Measurements from ENCODE around the gene GLIS2.
A peak's percentile ranks its signal among the peaks of the same experiment; 100 is the strongest.

The GLIS2 gene

DNA sequence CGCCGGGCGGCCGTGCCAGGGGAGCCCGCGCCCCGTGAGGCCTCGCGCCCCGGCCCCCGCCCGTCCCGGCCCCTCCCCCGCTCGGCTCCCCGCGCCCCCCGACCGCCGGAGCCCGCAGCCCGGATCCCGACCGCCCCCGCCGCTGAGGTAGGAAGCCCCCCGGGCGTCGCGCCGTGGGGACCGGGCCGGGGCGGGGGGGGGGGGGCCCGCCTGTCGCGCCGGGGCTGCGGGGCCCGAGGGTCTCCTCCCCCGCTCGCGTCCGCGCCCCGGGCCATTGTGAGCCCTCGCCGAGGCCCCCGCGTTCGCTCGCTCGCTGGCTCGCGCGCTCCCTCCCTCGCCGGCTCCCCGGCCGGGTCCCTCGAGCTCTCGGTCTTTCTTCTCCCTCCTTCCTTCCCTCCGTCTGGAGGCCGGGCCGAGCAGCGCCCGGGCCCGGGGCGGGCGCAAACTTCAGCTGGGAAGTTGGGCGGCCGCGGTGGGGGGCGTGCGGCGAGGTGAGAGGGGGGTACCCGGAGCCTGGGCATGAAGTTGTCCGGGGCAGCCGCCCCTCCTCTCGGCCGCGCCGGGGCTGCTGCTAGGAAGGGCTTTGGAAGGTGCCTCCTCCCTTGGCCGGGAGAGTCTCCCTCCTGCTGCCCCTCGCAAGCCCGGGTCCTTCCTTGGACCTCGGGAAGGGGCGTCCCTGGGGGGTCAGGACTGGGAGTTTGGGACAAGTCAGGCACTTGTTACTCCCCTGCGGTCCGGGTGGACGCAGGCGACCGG, 419 bp downstream of the GLIS2 start (continued):
- TF ChIP-seq, protein P1, sequence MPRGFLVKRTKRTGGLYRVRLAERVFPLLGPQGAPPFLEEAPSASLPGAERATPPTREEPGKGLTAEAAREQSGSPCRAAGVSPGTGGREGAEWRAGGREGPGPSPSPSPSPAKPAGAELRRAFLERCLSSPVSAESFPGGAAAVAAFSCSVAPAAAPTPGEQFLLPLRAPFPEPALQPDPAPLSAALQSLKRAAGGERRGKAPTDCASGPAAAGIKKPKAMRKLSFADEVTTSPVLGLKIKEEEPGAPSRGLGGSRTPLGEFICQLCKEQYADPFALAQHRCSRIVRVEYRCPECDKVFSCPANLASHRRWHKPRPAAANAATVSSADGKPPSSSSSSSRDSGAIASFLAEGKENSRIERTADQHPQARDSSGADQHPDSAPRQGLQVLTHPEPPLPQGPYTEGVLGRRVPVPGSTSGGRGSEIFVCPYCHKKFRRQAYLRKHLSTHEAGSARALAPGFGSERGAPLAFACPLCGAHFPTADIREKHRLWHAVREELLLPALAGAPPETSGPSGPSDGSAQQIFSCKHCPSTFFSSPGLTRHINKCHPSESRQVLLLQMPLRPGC (tag by site-specific recombination; IDR thresholded peaks at IDR 0.05) = no peak
- TF ChIP-seq KLF10 (tag by site-specific recombination; IDR thresholded peaks at IDR 0.05) (no peak), ZNF473 (tag by site-specific recombination; IDR thresholded peaks at IDR 0.05) (no peak), ZNF335 (tag by site-specific recombination; conservative IDR thresholded peaks at IDR 0.05) (peak; percentile 97), ZNF600 (tag by site-specific recombination; IDR thresholded peaks at IDR 0.05) (no peak; the same call in 1 of the 2 replicates), ZNF768 (tag by site-specific recombination; IDR thresholded peaks at IDR 0.05) (no peak), GFI1B (tag by site-specific recombination; IDR thresholded peaks at IDR 0.05) (no peak), GLI2 (tag by site-specific recombination; IDR thresholded peaks at IDR 0.05; ENCODE audit: borderline replicate concordance, low read depth) (no peak), ZNF366 (tag by site-specific recombination; conservative IDR thresholded peaks at IDR 0.05) (peak; percentile 55), ZNF248 (tag by site-specific recombination; IDR thresholded peaks at IDR 0.05) (no peak), ZNF621 (tag by site-specific recombination; IDR thresholded peaks at IDR 0.05) (no peak), ZNF629 (tag by site-specific recombination; IDR thresholded peaks at IDR 0.05) (peak; percentile 27; the same call in 1 of the 2 replicates), ZBTB20 (tag by site-specific recombination; IDR thresholded peaks at IDR 0.05) (peak; percentile 83; the same call in 1 of the 2 replicates), ZNF555 (tag by site-specific recombination; conservative IDR thresholded peaks at IDR 0.05) (no peak)
- TF ChIP-seq, protein P2, sequence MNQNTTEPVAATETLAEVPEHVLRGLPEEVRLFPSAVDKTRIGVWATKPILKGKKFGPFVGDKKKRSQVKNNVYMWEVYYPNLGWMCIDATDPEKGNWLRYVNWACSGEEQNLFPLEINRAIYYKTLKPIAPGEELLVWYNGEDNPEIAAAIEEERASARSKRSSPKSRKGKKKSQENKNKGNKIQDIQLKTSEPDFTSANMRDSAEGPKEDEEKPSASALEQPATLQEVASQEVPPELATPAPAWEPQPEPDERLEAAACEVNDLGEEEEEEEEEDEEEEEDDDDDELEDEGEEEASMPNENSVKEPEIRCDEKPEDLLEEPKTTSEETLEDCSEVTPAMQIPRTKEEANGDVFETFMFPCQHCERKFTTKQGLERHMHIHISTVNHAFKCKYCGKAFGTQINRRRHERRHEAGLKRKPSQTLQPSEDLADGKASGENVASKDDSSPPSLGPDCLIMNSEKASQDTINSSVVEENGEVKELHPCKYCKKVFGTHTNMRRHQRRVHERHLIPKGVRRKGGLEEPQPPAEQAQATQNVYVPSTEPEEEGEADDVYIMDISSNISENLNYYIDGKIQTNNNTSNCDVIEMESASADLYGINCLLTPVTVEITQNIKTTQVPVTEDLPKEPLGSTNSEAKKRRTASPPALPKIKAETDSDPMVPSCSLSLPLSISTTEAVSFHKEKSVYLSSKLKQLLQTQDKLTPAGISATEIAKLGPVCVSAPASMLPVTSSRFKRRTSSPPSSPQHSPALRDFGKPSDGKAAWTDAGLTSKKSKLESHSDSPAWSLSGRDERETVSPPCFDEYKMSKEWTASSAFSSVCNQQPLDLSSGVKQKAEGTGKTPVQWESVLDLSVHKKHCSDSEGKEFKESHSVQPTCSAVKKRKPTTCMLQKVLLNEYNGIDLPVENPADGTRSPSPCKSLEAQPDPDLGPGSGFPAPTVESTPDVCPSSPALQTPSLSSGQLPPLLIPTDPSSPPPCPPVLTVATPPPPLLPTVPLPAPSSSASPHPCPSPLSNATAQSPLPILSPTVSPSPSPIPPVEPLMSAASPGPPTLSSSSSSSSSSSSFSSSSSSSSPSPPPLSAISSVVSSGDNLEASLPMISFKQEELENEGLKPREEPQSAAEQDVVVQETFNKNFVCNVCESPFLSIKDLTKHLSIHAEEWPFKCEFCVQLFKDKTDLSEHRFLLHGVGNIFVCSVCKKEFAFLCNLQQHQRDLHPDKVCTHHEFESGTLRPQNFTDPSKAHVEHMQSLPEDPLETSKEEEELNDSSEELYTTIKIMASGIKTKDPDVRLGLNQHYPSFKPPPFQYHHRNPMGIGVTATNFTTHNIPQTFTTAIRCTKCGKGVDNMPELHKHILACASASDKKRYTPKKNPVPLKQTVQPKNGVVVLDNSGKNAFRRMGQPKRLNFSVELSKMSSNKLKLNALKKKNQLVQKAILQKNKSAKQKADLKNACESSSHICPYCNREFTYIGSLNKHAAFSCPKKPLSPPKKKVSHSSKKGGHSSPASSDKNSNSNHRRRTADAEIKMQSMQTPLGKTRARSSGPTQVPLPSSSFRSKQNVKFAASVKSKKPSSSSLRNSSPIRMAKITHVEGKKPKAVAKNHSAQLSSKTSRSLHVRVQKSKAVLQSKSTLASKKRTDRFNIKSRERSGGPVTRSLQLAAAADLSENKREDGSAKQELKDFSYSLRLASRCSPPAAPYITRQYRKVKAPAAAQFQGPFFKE (tag by site-specific recombination; IDR thresholded peaks at IDR 0.05; ENCODE audit: borderline replicate concordance) = no peak
- TF ChIP-seq, protein P3, sequence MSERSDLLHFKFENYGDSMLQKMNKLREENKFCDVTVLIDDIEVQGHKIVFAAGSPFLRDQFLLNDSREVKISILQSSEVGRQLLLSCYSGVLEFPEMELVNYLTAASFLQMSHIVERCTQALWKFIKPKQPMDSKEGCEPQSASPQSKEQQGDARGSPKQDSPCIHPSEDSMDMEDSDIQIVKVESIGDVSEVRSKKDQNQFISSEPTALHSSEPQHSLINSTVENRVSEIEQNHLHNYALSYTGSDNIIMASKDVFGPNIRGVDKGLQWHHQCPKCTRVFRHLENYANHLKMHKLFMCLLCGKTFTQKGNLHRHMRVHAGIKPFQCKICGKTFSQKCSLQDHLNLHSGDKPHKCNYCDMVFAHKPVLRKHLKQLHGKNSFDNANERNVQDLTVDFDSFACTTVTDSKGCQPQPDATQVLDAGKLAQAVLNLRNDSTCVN (tag by site-specific recombination; optimal IDR thresholded peaks at IDR 0.05) = peak; percentile 68
- TF ChIP-seq, protein P4, sequence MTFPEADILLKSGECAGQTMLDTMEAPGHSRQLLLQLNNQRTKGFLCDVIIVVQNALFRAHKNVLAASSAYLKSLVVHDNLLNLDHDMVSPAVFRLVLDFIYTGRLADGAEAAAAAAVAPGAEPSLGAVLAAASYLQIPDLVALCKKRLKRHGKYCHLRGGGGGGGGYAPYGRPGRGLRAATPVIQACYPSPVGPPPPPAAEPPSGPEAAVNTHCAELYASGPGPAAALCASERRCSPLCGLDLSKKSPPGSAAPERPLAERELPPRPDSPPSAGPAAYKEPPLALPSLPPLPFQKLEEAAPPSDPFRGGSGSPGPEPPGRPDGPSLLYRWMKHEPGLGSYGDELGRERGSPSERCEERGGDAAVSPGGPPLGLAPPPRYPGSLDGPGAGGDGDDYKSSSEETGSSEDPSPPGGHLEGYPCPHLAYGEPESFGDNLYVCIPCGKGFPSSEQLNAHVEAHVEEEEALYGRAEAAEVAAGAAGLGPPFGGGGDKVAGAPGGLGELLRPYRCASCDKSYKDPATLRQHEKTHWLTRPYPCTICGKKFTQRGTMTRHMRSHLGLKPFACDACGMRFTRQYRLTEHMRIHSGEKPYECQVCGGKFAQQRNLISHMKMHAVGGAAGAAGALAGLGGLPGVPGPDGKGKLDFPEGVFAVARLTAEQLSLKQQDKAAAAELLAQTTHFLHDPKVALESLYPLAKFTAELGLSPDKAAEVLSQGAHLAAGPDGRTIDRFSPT (tag by site-specific recombination; IDR thresholded peaks at IDR 0.05) = no peak
- TF ChIP-seq, protein P5, sequence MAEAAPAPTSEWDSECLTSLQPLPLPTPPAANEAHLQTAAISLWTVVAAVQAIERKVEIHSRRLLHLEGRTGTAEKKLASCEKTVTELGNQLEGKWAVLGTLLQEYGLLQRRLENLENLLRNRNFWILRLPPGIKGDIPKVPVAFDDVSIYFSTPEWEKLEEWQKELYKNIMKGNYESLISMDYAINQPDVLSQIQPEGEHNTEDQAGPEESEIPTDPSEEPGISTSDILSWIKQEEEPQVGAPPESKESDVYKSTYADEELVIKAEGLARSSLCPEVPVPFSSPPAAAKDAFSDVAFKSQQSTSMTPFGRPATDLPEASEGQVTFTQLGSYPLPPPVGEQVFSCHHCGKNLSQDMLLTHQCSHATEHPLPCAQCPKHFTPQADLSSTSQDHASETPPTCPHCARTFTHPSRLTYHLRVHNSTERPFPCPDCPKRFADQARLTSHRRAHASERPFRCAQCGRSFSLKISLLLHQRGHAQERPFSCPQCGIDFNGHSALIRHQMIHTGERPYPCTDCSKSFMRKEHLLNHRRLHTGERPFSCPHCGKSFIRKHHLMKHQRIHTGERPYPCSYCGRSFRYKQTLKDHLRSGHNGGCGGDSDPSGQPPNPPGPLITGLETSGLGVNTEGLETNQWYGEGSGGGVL (tag by site-specific recombination; IDR thresholded peaks at IDR 0.05) = peak; percentile 88
- TF ChIP-seq, protein P6, sequence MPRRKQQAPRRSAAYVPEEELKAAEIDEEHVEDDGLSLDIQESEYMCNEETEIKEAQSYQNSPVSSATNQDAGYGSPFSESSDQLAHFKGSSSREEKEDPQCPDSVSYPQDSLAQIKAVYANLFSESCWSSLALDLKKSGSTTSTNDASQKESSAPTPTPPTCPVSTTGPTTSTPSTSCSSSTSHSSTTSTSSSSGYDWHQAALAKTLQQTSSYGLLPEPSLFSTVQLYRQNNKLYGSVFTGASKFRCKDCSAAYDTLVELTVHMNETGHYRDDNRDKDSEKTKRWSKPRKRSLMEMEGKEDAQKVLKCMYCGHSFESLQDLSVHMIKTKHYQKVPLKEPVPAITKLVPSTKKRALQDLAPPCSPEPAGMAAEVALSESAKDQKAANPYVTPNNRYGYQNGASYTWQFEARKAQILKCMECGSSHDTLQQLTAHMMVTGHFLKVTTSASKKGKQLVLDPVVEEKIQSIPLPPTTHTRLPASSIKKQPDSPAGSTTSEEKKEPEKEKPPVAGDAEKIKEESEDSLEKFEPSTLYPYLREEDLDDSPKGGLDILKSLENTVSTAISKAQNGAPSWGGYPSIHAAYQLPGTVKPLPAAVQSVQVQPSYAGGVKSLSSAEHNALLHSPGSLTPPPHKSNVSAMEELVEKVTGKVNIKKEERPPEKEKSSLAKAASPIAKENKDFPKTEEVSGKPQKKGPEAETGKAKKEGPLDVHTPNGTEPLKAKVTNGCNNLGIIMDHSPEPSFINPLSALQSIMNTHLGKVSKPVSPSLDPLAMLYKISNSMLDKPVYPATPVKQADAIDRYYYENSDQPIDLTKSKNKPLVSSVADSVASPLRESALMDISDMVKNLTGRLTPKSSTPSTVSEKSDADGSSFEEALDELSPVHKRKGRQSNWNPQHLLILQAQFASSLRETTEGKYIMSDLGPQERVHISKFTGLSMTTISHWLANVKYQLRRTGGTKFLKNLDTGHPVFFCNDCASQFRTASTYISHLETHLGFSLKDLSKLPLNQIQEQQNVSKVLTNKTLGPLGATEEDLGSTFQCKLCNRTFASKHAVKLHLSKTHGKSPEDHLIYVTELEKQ (tag by site-specific recombination; IDR thresholded peaks at IDR 0.05; ENCODE audit: borderline replicate concordance) = no peak
